ENCODE results near the gene POM121L12. TPM values are rescaled to one million over a fixed set of nuclear protein-coding genes. Genes with fewer than 3 reads are reported as not detected.

The POM121L12 gene
- total RNA-seq, 1 donor from 2014 or later, result not detected

GRCh38 chr7:53068673-53069072, 33.2 kb downstream of the POM121L12 start:
- Mint-ChIP-seq H3K27me3 (no peaks in the 10 kb centered on the region), H3K27ac (no peak overlapping the region), H3K9me3 (peaks cover 6% of the 10 kb centered on the region), H3K36me3 (ENCODE audit: low read depth) (no peaks in the 10 kb centered on the region), H3K4me1 (no peaks in the 10 kb centered on the region), H3K4me3 (no peak overlapping the region)
- DNase-seq, result no peak
- TF ChIP-seq CTCF (IDR thresholded peaks at IDR 0.05), result no peak
- CTCF ChIA-PET, result no interaction called here
- POLR2A ChIA-PET, result no interaction called here
- ATAC-seq (ENCODE audit: low read depth), result no peak
- intact Hi-C loops (cut with micrococcal nuclease), result no loop called here

GRCh38 chr7:53070883-53071282, 35.5 kb downstream of the POM121L12 start:
- Mint-ChIP-seq H3K4me1 (no peaks in the 10 kb centered on the region), H3K9me3 (peaks cover 4% of the 10 kb centered on the region), H3K36me3 (ENCODE audit: low read depth) (no peaks in the 10 kb centered on the region), H3K4me3 (no peak overlapping the region), H3K27me3 (no peaks in the 10 kb centered on the region), H3K27ac (no peak overlapping the region)
- intact Hi-C loops (cut with micrococcal nuclease), result no loop called here
- no peak for DNase-seq
- no peak for TF ChIP-seq CTCF (IDR thresholded peaks at IDR 0.05)
- POLR2A ChIA-PET, result no interaction called here
- CTCF ChIA-PET, result no interaction called here
- ATAC-seq (ENCODE audit: low read depth), result no peak
